Glomerular endothelial cell (primary cell): ENCODE measurements around the gene PIK3C2G. TPM values are rescaled to one million over a fixed set of nuclear protein-coding genes. Genes with fewer than 3 reads are reported as not detected.

Experiments
- DNase-seq: peaks from one replicate; pipeline ENCODE4 v3.0.0-alpha.2; 2011; ENCODE audit warnings: low read depth, low spot score; ENCODE audit errors: extremely low read depth
- total RNA-seq: library from RNA; depleted of rRNA; stranded (reverse); fragments of >200 nt; gene quantifications from 2 replicates; pipeline ENCODE4 v1.2.3, GENCODE V29; 2015

The PIK3C2G gene
- total RNA-seq, 1 donor from 2014 or later = not detected

- DNase-seq = no peak
Observed at GRCh38 chr12:18629445-18629844, 368.1 kb downstream of the PIK3C2G start.

GRCh38 chr12:18629916-18630315 is 368.6 kb downstream of the PIK3C2G start:
- no peak for DNase-seq

GRCh38 chr12:18631339-18631738 is 370.0 kb downstream of the PIK3C2G start:
- no peak for DNase-seq

GRCh38 chr12:18632848-18633247 is 371.5 kb downstream of the PIK3C2G start:
- no peak for DNase-seq

- no peak for DNase-seq
Observed at GRCh38 chr12:18634382-18634781, 373.1 kb downstream of the PIK3C2G start.

- DNase-seq = no peak
Observed at GRCh38 chr12:18640321-18640955, 379.1 kb downstream of the PIK3C2G start.

- DNase-seq = no peak
Observed at GRCh38 chr12:18643681-18644080, 382.4 kb downstream of the PIK3C2G start.

GRCh38 chr12:18644564-18644963 is 383.2 kb downstream of the PIK3C2G start:
- no peak for DNase-seq

GRCh38 chr12:18646286-18646890 is 385.1 kb downstream of the PIK3C2G start:
- no peak for DNase-seq

GRCh38 chr12:18651525-18651924 is 390.2 kb downstream of the PIK3C2G start:
- no peak for DNase-seq

GRCh38 chr12:18652596-18652995 is 391.3 kb downstream of the PIK3C2G start:
- DNase-seq = no peak

GRCh38 chr12:18653465-18653864 is 392.1 kb downstream of the PIK3C2G start:
- DNase-seq = no peak

- no peak for DNase-seq
Observed at GRCh38 chr12:18655351-18655750, 394.0 kb downstream of the PIK3C2G start.

- DNase-seq = no peak
Observed at GRCh38 chr12:18658179-18658578, 396.9 kb downstream of the PIK3C2G start.

GRCh38 chr12:18658829-18659228 is 397.5 kb downstream of the PIK3C2G start:
- DNase-seq = no peak

GRCh38 chr12:18676141-18676540 is 414.8 kb downstream of the PIK3C2G start:
- no peak for DNase-seq

- DNase-seq = no peak
Observed at GRCh38 chr12:18676996-18677588, 415.8 kb downstream of the PIK3C2G start.

GRCh38 chr12:18681818-18682217 is 420.5 kb downstream of the PIK3C2G start:
- no peak for DNase-seq

GRCh38 chr12:18683327-18684013 is 422.2 kb downstream of the PIK3C2G start:
- DNase-seq = no peak

GRCh38 chr12:18684430-18684829 is 423.1 kb downstream of the PIK3C2G start:
- DNase-seq = no peak

GRCh38 chr12:18689771-18690170 is 428.5 kb downstream of the PIK3C2G start:
- no peak for DNase-seq

GRCh38 chr12:18690653-18691052 is 429.3 kb downstream of the PIK3C2G start:
- no peak for DNase-seq
